ENCODE measurements around the gene CETP. TPM values are rescaled to one million over a fixed set of nuclear protein-coding genes. Genes with fewer than 3 reads are reported as not detected.

CETP gene
- total and polyA plus RNA-seq, 12 donors = 1.2 to 7.9 (median 2.8) TPM

- Histone ChIP-seq H3K36me3 (replicated peaks in 1 of 2) (no peaks in the 10 kb centered on the region), H3K4me1 (replicated peaks in 1 of 2) (peaks cover 8 to 19% of the 10 kb centered on the region in 2 donors), H3K4me3 (no peak overlapping the region), H3K27ac (no peak overlapping the region), H3K27me3 (no peaks in the 10 kb centered on the region), H3K9me3 (replicated peaks in 1 of 3) (no peaks in the 10 kb centered on the region)
- WGBS, 4 donors = 86 to 93% (median 89%) methylated on average over 5 to 12 of the region's 12 CpGs
- DNase-seq = no peak
- intact Hi-C loops (cut with DNase I) = no loop called here
- no peak for TF ChIP-seq POLR2A (IDR thresholded peaks at IDR 0.05)
- TF ChIP-seq, protein P1, sequence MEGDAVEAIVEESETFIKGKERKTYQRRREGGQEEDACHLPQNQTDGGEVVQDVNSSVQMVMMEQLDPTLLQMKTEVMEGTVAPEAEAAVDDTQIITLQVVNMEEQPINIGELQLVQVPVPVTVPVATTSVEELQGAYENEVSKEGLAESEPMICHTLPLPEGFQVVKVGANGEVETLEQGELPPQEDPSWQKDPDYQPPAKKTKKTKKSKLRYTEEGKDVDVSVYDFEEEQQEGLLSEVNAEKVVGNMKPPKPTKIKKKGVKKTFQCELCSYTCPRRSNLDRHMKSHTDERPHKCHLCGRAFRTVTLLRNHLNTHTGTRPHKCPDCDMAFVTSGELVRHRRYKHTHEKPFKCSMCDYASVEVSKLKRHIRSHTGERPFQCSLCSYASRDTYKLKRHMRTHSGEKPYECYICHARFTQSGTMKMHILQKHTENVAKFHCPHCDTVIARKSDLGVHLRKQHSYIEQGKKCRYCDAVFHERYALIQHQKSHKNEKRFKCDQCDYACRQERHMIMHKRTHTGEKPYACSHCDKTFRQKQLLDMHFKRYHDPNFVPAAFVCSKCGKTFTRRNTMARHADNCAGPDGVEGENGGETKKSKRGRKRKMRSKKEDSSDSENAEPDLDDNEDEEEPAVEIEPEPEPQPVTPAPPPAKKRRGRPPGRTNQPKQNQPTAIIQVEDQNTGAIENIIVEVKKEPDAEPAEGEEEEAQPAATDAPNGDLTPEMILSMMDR (IDR thresholded peaks at IDR 0.05) = no peak
Observed at GRCh38 chr16:56981729-56982271, 20.1 kb downstream of the CETP start.

- H3K9me3 ChIP-seq (replicated peaks in 1 of 3) = no peaks in the 10 kb centered on the region
- TF ChIP-seq, protein P1 (IDR thresholded peaks at IDR 0.05) = no peak
- no peak for TF ChIP-seq POLR2A (IDR thresholded peaks at IDR 0.05)
- 77 to 90% (median 80%) methylated on average over 2 of the region's 2 CpGs for WGBS, 4 donors
- intact Hi-C loops (cut with DNase I) = no loop called here
- no peak overlapping the region for H3K4me3 ChIP-seq
- DNase-seq = no peak
- no peaks in the 10 kb centered on the region for H3K36me3 ChIP-seq (replicated peaks in 1 of 2)
- peaks cover 8 to 19% of the 10 kb centered on the region in 2 donors for H3K4me1 ChIP-seq (replicated peaks in 1 of 2)
- H3K27ac ChIP-seq = no peak overlapping the region
- no peaks in the 10 kb centered on the region for H3K27me3 ChIP-seq
Observed at GRCh38 chr16:56982695-56983094, 20.9 kb downstream of the CETP start.

- no peak overlapping the region for H3K4me3 ChIP-seq
- no peaks in the 10 kb centered on the region for H3K9me3 ChIP-seq (replicated peaks in 1 of 3)
- intact Hi-C loops (cut with DNase I) = no loop called here
- DNase-seq = no peak
- TF ChIP-seq, protein P1 (IDR thresholded peaks at IDR 0.05) = no peak
- TF ChIP-seq POLR2A (IDR thresholded peaks at IDR 0.05) = no peak
- H3K27ac ChIP-seq = no peak overlapping the region
- H3K36me3 ChIP-seq (replicated peaks in 1 of 2) = no peaks in the 10 kb centered on the region
- 77 to 91% (median 86%) methylated on average over 8 to 9 of the region's 9 CpGs for WGBS, 4 donors
- H3K4me1 ChIP-seq (replicated peaks in 1 of 2) = peaks cover 8 to 22% of the 10 kb centered on the region in 2 donors
- no peaks in the 10 kb centered on the region for H3K27me3 ChIP-seq
Observed at GRCh38 chr16:56983211-56983751, 21.5 kb downstream of the CETP start.

- no peak for DNase-seq
Observed at GRCh38 chr16:56984639-56985038, 22.9 kb downstream of the CETP start.

More at GRCh38 chr16:56984639-56985038, 22.9 kb downstream of the CETP start:
- 87 to 96% (median 94%) methylated on average over 6 of the region's 6 CpGs for WGBS, 4 donors
- no peaks in the 10 kb centered on the region for H3K9me3 ChIP-seq (replicated peaks in 1 of 3)
- TF ChIP-seq, protein P1 (IDR thresholded peaks at IDR 0.05) = no peak
- TF ChIP-seq POLR2A (IDR thresholded peaks at IDR 0.05) = no peak
- H3K36me3 ChIP-seq (replicated peaks in 1 of 2) = no peaks in the 10 kb centered on the region
- H3K4me3 ChIP-seq = no peak overlapping the region
- peak overlapping the region in 2 of 5 donors; percentile 72 to 86 for H3K27ac ChIP-seq
- no peaks in the 10 kb centered on the region for H3K27me3 ChIP-seq
- intact Hi-C loops (cut with DNase I) = no loop called here
- peaks cover 16 to 30% of the 10 kb centered on the region in 2 donors for H3K4me1 ChIP-seq (replicated peaks in 1 of 2)

Data from adrenal gland (tissue), 12 donors.